GM18526 (cell line): ENCODE results near the gene TTC28.

Experiments used
- POLR2A ChIP-seq: IDR thresholded peaks from 3 replicates; pipeline ENCODE4 v1.6.1; 2011; ENCODE audit not compliant: insufficient read length; ENCODE audit errors: extremely low read depth

The TTC28 gene

DNA sequence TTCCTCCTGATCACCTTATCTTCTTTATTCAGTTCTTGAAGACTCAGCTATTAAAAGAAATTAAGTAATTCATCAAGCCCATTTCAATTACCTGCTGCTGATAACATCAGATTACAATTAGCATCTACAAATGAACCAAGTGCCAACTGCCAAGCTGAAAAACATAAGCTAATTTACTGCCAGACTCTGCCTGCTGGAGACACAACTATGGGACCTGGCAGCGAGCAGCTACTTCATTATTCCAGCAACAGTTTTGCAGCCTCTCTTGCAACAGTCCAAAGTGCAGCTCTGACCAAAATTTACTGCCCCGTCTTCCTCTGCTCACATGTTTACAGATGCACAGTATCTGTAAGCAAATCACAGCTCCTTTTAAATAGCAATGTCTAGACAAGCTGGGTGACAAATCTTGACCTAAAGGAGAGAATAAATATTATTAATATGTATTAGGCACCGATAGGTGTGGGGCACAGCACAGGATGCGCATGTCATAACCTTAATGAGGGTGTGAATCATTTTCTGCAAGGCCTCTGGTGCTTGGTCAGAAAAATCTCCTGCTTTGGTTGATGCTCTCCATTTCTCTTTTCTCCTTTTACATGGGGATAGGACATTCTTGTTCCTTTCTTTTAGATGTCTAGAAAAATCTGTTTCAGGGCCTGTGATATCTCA is 528.4 kb downstream of the TTC28 start:
- no peak for TF ChIP-seq POLR2A

DNA sequence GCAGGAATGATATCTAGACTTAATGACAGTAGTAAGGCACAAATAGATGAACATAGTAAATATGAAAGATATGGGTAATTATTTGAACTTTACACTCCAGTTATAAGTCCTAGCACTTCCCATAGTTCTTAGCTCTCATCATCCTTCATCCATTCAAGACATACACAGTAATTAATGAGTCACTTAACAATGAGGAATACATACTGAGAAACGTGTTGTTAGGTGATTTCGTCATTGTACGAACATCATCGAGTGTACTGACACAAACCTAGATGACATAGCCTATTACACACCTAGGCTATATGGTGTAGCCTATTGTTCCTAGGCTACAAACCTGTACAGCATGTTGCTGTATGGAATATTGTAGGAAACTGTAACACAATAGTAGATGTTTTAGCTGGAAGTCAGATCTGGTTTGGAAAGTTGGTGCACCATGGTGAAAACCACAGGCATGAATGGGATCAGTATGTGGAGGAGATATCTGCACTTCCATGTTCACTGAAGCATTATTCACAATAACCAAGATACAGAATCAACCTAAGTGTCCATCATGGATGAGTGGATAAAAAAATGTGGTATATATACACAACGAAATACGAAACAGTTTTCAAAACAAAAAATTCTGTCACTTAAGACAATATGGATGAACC is 530.7 kb downstream of the TTC28 start:
- no peak for TF ChIP-seq POLR2A

DNA sequence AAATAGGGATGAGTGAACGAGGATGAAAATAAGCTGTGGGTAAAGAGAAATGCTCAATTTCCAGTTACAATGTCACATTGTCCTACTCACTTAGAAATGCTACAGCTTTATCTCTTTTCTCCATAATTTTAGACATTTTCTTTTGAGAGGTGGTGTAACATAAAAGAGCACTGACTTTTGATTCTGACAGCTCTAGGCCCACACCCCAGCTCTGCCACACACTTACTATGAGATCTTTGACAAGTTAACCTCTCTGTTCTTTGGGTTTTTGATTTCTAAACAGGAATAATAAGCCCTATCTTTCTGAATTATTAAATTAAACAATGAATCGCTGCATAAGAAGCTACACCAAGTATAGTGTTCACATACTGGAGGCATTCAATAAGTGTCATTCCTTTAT is 532.2 kb downstream of the TTC28 start:
- no peak for TF ChIP-seq POLR2A

DNA sequence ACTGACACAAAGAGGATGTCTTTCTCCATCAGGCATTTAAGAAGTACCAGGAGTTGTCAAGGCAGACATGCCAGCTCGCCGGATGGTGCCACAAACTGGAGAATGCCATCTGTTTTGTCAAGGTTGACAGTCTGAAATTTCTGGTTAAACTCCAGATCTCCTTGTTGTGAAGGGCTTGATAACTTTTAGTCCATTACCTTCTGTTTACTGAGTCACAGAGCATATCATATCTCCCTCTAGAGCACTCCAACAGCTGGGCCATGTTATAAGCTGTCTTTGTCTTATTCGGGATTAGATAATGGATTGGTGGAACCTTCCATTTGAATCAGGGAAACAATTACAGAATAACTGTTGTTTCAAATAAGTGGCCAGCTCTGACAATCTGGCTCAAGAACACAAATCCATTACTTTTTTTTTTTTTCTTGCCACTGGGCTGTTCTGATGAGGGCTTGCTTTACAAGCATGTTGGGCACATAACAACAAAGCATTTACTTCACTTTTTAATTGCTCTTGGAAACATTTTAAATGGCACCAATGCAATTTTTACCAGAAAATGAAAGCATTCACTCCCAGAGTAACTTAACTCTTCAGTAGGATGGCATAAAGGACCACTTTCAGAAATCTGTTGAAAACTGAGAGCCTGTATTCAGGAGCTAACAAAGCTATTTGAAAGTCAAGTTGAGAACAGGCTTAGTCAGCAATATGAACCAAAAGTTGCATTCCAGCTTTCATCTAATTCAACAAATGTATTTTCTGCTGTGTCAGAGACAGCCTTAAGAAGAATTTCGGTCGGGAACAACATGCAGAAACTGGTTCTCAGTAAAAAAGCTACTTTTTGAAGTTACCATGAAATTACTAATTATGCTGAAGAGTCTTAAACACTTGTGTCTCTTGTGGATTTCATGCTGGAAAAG is 533.0 kb downstream of the TTC28 start:
- TF ChIP-seq POLR2A: no peak

DNA sequence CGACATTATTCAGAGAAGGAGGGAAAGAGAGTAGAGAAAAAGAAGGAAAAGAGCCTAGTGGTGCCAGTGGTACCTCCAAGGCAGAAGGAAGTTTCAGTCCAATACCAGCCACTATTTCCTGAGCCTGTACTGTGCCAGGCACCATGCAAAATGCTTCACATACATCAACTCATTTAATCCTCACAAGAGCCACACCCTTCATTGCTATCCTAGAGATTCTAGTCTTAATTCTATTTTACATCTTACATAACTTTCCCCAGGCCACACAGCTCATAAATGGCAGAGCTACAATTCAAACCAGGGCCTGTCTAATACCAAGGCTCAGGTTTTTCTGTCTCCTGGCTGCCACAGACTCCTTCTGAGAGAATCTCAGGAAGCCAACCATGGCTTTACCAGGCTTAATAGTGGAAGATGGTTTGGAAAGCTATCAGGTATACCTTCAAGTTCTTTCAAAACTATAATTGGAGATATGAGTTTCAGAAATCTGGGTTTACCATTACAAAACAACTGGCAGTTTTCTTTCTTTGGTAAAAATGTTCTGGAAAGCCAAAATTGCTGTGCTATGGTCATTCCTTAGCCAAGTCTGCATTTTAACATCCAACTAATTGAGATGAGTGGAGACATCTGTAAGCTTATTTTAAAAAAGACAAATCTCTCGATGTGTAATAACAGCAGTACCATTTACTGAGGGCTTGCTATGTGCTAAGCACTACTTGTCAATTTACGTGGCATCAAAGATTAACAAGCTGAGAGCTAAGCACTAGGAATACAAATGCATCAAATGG is 535.5 kb downstream of the TTC28 start:
- TF ChIP-seq POLR2A: no peak

DNA sequence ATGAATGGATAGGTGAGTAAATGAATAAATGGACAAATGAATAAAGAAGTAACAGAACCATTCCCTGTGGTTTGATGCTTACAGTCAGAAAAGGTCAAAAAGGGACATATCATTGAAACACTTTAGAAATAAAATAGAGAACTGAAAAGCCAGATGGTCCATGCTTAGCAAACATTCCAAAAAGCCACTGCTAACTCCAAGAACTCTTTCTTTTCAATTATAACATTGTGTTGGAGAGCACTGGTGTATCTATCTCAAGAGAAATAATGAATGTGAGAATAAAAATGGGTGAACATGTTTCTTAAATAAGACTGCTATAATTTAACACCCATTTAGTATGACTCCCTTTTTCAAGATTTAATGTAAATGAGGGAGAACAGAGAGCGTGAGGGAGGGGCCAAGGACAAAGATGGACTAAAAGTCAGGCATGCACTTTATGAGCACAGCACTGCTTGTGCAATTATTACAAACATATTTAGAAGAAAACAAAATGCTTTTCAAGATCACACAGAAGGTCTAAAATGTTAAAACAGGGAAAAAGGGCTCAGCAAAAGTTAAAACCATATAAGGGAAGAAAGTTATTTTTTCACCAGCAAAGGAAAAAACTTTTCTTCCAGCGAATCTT is 536.3 kb downstream of the TTC28 start:
- no peak for TF ChIP-seq POLR2A

DNA sequence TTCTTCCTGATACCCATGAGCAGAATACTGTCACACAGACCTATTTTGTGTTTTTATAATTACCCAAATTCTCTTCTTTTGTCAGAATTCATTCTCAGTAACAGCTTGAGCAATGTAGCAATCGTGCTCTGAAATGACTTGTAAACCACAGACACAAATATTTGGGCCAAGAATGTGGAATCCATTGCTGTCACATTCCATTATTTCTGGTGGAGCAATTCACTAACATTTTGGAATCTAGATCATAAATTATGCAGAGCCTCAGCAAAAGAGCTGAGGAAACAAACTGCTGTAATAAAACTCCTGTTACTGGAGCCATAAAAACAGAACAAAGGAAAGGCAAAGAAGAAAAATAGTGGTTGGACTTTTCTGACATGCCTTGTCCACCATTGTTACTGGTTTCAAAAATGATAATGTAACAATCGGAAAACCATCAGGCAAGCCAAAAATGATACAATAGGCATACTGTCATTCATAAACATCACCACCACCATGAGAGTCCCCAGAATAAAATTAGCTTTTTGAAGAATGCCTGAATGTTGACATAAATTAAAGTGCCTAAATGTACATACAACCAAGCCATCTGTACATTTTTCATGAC is 537.2 kb downstream of the TTC28 start:
- TF ChIP-seq POLR2A: no peak

DNA sequence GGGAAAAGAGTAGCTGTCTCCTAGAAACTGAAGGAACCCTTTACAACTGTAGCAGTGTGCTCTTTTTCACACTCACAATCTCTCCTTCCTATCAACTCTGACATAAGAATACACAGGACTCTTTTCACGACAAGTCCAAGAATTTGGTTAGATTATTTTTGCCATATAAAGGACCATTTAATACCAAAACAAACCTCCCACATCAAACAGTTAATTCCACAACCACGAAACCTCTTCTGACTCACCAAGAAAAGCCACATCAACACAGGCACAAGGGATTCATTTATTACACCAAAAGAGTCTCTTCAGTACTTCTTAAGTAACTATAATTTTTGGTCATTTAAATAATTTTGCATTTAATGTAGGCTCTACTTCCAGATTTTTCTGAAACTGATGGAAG is 538.0 kb downstream of the TTC28 start:
- TF ChIP-seq POLR2A: no peak

DNA sequence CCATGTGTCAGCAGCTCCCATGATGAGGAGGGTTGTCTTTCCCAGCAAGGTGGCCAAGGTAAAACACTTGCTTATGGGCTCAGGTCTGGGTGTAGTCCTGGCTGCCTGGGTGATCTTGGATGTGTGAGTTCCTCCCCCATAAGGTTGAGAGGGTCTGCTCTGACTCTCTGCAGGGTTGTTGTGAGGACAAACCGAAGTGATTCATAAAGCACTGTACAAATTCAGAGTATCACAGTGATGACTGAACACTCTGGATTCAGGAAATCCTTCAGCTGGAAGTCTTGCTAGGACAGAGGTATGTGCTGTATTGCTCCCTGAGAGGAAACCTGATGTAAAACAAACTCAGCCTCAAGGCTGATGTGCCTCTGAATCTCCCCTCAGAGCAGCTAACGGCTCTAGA is 539.7 kb downstream of the TTC28 start:
- no peak for TF ChIP-seq POLR2A

DNA sequence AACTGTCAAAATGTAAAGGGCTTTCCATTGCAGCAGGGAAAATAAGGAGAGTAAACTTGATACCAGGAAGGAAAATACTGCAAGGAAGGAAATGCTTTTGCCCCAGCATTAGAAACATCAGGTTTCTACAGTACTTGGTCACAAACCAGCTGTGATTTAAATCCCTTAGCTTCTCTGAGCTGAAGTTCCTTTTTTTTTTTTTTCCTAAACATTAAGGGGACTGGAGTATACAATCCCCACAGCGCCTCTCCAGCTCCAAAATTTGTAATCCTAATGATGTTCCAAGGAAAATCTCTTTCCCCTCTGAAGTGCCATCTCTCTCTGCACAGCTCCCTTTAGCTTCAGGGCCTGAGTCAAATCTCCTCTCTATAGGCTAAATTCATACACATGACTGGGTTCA is 540.1 kb downstream of the TTC28 start:
- TF ChIP-seq POLR2A: no peak

DNA sequence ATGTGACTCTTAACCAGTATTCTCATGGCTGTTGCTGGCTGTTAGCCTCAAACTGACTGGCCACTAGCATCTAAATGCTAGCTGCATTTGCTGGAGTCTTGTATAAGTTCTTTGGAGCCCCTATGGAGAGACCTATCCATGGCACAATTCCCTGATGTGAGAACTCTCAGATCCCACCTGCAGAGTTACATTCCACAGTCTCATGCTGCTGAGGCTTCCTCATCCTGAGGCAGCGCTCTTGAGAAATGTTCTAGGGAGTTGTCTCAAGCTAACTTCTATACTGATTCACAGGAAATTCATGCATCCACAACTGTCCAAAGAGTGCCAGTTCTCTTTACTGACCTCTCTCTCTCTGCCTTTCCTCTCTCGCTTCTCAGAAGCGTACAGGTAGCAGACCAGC is 542.6 kb downstream of the TTC28 start:
- no peak for TF ChIP-seq POLR2A

DNA sequence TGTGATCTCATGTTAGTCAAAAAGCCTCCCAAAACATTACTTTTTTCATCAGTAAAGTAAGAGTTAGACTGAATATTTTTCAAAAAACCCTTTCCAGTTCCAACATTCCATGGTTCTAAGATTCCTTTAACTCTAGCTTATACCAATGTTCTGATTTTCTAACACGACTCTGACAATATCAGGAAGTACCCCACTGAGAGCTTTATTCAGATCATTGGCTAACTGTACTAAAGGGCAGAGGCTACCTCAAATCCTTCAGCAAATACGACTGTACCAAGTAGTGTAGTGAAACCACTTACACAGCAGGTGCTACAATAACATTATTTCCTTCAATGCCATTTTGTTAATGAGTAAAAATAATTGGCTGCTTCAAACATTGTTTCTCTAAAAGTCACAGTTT is 547.2 kb downstream of the TTC28 start:
- no peak for TF ChIP-seq POLR2A

DNA sequence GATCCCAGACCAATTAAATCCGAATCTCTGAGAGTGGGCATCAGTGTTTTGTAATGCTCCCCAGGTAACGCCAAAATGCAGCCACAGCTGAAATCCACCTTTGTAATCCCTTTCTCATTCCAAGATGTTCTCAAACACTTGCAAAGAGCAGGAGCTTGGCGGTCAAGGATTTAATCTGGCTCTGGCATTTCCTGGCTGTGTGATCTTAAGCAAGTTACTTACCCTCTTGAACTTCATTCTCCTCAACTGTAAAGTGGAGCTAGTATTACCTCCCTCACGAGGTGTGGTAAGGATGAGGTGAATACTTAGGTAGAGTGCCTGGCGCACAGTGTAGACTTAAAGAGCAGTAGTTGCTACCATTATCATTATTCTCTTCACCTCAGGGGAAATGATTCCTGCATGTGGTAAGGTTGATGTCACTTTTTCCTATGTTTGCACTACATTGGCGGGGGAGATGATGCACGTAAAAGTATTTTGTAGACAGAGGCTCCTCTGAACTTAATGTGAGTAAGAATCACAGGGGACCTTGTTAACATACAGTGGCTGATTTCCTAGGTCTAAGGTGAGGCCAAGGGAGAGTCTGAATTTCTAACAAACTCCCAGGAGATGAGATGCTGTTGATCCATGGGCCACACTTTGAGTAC is 550.2 kb downstream of the TTC28 start:
- no peak for TF ChIP-seq POLR2A

DNA sequence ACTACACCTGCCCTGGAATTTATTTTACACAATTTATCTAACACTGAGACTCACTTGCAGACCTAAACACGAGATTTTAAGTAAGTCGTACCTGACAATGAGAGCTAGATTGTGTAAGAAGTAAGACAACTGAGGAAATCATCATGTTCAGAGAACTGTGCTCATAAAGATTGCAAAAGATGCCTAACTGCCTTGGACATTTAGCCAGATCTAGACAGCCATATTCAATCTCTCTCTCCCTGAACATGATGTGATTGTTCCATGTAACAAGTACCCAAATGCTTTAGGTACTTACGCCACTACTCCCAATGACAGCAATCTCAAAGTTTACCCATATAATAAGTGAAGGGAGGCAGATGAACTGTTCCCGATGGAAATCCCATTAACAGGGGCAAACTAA is 550.8 kb downstream of the TTC28 start:
- TF ChIP-seq POLR2A: no peak
